T follicular helper cell (primary cell): Measurements from ENCODE around the gene MYO7A.

Source experiments
- DNase-seq: peaks from one replicate; pipeline ENCODE4 v3.0.0-alpha.2; 2020; ENCODE audit warnings: low read depth

Gene MYO7A

GRCh38 chr11:77147036-77147315, 18.9 kb downstream of the MYO7A start:
- DNase-seq = no peak

DNA sequence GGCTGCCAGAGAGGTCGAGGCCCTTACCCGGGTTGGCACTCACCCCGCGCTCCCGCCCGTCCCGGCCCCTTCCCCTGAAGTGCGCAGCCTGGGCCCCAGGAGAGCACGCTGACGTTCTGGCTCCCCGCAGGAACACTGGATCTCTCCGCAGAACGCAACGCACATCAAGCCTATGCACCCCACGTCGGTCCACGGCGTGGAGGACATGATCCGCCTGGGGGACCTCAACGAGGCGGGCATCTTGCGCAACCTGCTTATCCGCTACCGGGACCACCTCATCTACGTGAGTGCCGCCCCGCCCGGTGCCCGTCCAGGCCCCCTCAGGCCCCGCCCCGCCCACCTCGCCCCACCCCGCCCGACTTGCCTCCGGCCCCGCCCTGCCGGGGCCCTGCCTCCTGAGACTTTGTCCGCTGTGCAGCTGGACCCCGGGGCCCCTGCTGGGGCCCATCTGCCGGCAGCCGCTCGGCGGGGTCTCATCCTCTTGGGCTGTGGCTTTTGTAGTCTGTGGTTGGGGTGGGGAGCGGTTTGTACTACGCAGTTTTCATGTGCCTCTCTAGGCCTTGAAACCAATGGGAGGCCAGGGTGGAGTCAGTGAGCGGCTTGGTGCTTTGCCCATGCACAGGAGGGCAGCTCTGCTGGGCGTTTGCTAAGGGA, 19.7 kb downstream of the MYO7A start:
- DNase-seq = no peak

- no peak for DNase-seq
These were observed 21.1 kb downstream of the MYO7A start for GRCh38 chr11:77148963-77149715.

- no peak for DNase-seq
These were observed 21.8 kb downstream of the MYO7A start for GRCh38 chr11:77149716-77150392.

DNA sequence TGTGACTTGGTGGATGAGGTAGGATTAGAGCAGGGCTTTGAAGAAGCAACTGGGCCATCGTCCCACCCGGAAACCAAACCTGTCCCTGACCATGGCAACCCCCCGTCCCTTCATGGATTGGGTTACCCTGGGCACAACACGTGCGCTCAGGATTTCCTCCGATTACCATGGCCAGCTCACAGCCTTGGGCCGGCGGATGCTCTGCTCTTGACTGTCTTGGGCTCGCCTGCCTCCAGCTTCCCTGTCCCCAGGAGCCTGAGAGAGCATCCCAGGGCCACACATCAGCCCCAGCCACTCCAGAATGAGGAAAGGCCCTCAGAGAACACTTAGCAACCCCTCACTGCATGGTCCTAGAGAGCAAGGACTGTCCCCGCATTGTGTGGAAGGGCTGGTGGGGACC, 22.8 kb downstream of the MYO7A start:
- DNase-seq = no peak

DNA sequence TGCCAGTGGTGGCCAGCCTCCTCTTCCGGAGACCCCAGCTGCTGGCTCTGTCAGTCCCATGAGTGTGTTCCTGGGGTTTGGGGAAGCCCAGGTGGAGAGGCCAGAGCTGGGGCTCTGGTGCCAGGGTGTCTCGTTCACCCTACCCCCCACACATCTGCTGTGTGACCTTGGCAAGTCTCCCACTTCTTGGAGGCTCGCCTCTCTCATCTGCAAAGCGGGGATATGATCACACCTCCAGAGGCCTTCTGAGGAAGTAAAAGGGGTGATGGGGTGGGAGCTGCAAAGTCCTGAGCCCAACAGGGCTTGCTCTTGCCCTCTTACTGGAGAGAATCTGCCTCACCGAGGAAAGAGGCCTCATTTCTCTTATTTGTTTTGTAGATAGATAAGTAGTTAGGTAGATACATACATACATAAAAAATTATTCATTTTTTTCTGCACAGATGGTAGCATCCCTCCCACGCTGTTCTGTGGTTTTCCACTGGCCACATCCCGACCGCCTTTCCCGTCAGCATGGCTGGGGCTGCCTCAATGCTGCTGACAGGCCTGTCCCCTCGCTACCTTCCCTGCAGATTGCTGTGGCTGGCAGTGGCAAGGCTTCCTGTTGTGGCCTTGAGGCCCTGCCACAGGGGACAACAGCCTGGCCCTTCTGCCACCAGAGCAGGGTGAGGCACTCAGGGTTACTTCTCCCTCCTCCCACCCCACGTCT, 23.9 kb downstream of the MYO7A start:
- no peak for DNase-seq

DNA sequence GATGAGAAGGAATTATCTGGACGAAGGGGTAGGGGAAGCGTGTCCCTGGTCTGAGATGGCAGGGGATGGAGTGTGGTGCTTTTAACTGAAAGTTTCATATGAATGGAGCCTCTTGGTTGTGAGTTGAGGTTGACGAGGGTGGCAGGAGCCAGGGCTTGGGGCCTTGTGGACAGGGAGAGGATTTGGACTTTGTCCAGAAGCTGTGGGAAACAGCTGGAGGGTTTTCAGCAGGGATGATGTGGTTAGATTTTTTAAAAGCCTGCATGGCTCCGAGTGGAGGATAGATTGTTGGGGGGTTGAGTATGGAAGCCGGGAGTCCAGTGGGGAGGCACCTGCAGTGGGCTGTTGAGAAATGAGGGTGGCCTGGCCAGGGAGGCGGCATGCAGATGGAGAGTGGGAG, 24.8 kb downstream of the MYO7A start:
- DNase-seq = no peak

- DNase-seq = no peak
These were observed 25.5 kb downstream of the MYO7A start for GRCh38 chr11:77153276-77154185.

DNA sequence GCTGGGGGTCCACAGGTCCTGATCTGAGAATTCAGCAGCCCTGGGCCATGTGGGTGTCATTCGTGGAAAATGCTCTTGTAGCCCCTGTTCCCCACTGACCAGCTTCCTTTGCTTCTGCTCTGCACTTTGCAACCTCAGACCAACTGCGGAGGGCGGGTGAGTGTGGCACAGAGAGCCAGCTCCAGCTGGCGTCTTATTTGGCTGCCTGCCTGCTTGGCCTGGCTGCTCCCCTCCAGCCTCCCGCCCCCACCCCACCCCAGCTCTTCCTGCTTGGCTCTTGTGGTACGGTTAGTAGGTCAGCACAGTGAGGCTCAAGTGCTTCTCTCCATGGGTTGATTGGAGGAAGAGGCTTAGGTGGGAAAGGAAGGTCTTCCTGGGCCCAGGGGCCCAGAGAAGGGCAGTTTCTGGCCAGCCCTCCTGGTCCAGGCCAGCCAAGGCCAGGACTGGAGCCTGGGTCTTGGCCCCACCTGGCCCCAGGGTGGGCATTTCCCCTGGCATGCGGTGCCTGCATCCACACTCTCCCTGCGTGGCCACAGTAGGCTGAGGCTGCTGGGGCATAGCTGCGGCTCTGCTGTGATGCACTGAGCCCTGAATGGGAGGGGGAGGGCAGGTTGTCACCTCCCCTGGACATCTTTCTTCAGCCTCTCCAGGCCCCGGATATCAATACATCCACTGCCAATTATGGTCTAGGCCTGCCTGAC, 26.5 kb downstream of the MYO7A start:
- DNase-seq = no peak

GRCh38 chr11:77155082-77155475, 27.0 kb downstream of the MYO7A start:
- no peak for DNase-seq

GRCh38 chr11:77155556-77156130, 27.6 kb downstream of the MYO7A start:
- DNase-seq = no peak

GRCh38 chr11:77156396-77157195, 28.6 kb downstream of the MYO7A start:
- no peak for DNase-seq

DNA sequence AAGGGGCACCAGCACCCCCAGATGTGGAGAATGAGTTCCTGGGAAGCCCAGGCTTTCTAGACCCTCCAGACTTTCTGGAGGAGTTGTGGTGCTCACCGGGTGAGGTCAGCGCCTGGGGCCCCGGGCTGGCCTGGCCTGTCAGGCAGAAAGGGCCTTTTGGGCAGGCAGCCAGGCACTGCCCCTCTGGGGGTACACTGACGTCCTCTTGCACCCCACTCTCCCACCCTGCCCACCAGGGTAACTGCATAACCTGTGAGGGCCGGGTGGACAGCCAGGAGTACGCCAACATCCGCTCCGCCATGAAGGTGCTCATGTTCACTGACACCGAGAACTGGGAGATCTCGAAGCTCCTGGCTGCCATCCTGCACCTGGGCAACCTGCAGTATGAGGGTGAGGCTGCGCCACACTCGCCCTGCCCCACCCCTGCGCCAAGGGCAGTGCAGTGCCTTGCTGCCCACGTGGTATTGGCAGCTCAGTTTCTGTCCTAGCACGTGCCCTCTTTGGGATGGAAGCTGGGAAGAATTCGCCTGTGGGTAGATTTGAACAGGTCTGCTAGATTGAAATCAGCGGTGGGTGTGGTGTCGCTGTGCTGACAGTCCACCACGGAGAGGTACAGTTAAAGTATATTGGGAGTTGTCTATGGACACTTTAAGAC, 30.1 kb downstream of the MYO7A start:
- no peak for DNase-seq

- no peak for DNase-seq
These were observed 31.3 kb downstream of the MYO7A start for GRCh38 chr11:77159219-77159936.

DNA sequence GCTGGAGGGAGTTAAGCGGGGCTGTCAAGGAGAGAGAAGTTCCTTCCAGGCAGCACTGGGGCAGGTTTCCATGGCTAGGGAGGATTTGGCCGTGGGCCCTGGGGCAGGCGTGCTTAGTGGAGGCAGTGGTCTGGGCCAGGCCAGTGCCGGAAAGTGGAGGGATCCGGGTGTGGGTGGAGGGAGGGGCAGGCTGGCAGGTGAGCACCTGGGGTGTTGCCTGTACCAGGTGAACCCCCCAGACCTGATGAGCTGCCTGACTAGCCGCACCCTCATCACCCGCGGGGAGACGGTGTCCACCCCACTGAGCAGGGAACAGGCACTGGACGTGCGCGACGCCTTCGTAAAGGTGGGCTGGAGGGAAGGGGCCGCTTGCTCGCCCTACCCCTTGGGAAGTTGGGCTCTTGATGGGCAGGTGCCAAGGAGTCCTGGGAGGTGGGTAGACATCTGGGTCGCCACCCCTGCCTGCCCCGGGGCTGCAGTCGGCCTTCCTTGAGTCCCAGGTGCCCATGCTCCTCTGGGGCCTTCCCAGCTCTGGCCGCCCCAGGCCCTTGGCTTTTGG, 32.0 kb downstream of the MYO7A start:
- DNase-seq = no peak

GRCh38 chr11:77163271-77163670, 35.2 kb downstream of the MYO7A start:
- no peak for DNase-seq

- no peak for DNase-seq
These were observed 37.0 kb downstream of the MYO7A start for GRCh38 chr11:77165066-77165465.

DNA sequence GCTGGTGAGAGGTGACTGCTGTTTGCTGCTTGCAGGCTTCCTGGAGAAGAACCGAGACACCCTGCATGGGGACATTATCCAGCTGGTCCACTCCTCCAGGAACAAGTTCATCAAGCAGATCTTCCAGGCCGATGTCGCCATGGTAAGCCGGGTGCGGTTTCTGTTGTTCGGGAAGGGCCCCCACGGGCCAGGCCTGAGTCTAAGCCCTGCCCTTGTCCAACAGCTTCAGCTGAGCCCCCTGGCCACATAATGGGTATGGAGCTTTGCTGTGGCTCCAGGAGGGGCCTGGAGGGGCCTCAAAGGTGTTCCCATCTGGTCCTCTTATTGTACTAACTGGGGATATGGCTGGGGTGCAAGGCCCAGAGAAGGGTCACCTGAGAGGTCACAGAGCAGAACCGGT, 38.0 kb downstream of the MYO7A start:
- no peak for DNase-seq
